GM21529 (cell line): ENCODE measurements around the gene PSMD5.

Source experiments
- ATAC-seq: cut with Tn5 transposase; IDR thresholded peaks from one replicate; pipeline ENCODE4 v1.9.1; 2021; ENCODE audit not compliant: unreplicated experiment

Gene PSMD5

DNA sequence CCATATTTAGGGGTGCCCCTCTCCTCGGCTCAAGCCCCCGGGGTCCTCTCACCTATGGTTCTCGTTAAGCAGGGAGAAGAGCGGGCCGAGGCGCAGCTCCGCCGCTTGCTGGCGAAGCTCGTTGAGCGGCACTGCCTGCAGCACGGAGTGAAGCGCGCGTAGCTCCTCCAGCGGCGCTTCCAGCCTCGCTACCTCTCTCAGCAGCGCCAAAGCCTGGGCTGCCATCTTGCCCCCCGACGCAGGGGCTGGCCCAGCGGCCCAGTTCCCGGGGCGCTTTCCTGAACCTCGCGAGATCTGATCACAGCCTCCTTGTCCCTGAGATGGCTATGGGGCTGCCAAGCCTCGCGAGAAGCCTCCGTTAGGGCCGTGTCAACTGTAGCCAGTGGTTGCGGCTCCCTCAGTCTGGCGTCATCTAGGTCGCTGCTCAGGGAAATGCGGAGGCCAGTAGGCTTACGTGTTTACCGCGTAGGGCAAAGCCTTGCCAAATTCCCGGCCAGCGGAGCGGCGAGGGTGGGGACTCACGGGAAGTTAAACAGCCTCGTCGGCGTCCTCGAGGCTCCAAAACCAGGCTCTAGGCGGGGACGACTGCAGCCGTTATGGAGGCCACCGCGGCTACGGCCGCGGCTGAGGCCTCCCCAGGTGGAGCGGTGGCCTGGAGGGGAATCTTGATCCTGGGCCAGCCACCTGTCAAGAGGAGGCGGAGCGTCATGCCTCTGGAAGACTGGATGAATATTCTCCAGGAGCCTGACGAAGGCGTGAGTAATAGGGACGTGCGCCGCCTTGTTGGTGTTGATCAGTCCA lies at the start of gene PSMD5:
Gene PSMD5 (minus strand): TSS at position 238 of the 801 bp plus-strand sequence. CDS start 13 bp downstream, at position 225.
- peak; percentile 100 for ATAC-seq

DNA sequence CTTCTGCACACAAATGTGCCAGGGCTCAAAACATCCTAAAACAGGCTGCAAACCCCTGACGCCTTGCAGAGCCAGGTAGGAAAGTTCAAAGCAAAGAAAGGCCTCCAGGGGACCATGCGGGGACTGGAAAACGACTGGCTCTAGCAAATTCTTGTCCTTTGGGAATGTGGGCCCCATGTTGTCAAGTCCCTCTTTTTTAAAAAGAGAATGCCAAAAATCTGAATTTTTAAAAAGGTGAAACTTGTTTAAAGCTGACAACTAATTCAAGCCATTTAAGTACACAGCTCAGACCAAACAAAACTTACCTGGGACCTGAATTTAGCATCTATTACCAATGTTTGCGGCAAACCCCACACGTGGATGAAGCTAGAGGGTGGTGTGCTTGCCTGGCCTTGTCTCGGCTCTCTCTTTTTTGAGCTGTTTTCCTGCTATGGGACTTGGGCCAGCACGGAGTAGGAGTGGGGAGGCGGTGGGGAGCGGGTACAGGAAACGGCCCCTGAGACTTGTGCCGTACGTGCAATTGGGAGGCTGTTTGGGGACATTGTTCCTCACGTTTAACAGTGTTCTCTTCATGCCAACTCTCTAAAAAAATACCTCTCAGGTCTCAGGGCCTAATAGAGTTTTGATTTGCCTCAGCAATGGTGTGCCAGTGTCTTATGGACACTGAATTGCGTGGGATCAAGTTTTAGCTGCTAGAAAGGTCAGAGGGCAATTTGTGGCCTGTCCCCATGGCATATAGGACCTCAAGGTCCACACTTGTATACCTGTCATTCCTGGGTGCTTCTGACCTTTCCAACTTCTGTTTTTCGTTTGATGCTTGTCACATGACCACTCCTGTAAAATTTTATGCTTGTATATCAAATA lies 49.4 kb upstream of the PSMD5 start:
- ATAC-seq = peak; percentile 29

DNA sequence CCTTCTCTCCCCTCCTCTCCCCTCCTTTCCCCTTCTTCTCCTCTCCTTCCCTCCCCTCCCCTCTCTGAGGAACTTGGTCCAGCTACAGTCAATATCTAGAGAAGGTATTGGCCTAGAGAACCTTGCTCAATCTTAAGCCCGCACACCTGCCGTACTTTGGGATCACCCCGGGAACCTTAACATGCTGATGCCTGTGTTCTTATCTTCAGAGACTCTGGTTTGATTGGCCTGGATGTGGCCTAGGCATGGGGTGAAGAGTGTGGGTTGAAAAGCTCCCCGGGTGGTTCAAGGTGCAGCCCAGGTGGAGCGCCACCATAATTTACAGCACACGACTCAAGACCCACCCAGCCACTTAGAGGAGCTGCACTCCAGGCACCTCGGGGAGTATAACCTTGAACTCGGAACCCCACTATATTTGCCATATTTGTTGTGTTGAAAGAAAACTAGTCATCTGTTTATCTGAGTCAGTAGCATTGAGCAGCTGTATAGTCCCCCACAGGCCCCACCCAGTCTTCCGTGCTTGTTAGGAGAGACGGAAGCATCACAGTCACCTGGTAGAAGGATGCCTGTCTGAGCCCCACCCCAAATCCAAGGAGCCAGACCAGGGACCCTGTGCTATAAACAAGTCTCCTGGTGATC lies 48.6 kb upstream of the PSMD5 start:
- no peak for ATAC-seq

DNA sequence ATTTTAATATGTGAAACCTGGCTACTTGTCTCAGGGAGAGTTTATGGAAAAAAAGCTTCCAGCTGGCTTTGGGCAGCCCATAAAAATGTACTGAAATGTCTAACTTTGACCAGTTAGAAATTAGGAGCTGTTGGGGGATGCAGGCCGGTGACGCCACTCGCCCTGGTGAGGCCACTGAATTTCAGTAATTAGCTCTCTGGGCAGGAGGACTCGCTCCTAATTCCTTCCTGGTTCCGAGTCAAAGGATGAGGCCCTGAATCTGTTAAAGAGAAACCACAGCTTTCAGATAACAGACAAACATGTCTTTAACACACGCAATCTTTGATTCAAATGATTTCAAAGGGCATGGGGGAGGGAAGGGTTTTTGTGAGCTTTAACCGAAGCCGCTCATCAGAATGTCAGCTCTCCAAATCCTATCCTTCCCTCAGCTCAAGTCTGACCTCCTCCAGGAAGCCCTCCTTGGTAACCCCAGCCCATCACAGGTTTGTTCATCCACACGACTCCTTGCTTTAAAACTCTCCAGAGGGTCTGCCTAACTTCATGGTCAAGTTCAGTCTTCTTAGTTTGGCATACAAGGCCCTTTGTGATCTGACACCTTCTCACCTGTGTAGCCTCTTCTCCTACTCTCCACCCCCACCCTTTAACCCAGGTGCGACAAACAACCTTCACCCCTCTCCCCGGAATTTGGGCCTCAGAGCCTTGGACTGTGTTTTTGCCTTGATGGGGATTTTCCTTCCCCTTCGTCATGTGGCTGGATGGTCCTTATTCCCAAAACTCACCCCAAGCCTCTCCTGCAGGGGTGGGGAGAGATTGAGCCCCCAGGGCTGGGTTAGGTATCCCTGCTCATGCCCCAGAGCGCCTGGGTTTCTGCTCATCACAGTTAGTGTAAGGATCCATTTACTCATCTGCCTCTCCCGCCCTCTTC lies 47.9 kb upstream of the PSMD5 start:
- no peak for ATAC-seq

DNA sequence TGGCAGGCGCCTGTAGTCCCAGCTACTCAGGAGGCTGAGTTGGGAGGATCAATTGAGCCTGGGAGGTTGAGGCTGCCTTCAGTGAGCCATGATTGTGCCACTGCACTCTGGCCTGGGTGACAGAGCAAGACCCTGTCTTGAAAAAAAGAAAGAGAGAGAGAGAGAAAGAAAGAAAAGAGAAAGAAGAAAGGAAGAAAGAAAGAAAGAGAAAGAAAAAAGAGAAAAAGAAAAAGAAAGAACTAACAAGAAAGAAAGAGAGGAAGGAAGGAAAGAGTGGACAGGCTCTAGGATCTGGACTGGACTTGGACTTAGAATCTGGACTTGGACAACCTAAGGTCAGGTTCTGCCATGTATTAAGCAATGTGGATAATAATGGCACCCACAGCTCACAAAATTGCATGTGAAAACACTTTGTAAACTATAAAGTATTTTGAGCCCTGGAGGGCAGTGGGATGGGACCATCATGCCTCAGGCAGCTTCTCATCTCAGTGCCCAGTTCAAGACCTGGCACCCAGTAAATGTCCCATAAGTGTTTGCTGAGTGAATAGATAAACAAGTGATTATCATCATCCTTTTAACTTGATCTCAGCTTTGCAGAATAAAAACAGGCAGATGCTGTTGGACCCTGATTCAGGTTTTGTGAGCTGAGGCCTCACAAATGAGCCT lies 47.0 kb upstream of the PSMD5 start:
- no peak for ATAC-seq

DNA sequence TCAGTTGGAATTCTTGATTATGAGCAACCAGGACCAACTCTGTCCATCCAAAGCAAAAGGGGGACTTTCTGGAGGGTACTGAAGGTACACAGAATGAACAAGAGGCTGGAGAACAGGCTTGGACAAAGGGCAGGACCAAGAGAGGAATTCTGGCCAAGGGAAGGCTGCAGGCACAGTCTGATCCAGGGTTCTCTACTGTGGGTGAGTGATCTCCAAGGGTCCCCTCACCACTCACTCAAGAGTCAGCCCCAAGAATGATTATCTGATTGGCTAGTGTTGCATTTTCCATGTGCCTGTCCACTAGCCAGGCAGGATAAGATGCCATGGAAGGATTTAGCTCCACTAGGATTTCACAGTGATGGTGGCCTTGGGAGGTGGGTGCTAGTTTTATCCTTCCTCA lies 45.9 kb upstream of the PSMD5 start:
- ATAC-seq = no peak

DNA sequence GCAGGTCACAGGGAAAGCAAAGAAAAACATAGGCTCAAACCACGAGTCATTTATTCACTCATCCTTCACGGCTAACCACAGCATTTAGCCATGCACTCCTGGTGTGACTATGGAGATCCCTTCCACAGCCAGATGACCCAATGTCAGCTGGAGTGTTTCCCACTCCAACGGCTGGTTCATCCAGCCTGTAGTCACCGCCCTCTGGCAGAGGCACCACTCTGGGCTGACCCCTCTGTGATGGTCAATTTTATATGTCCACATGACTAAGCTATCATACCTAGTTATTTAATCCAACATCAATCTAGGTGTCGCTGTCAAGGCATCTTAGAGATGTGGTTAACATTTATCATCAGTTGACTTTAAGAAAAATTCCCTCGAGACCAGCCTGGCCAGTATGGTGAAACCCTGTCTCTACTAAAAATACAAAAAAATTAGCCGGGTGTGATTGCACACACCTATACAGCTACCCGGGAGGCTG lies 43.8 kb upstream of the PSMD5 start:
- ATAC-seq = no peak

DNA sequence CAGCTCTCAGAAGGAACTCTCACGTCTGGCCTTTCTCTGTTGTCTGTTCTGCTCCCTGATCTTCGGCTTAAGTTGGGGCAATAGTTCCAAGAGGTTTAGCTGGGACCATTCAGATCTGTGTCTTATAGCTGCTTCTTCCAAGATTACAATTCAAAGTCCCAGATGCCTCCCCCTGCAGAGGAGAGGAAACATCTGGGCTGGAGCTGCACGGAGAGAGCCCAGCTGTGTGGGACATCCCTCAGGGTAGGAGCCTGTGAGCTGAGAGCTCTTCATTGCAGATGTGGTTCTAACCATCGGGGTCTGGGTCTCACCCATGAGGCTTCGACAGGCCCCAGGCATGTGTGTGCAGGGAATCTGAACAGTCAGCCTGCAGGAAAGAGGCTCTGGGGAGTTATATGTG lies 43.2 kb upstream of the PSMD5 start:
- ATAC-seq = no peak

DNA sequence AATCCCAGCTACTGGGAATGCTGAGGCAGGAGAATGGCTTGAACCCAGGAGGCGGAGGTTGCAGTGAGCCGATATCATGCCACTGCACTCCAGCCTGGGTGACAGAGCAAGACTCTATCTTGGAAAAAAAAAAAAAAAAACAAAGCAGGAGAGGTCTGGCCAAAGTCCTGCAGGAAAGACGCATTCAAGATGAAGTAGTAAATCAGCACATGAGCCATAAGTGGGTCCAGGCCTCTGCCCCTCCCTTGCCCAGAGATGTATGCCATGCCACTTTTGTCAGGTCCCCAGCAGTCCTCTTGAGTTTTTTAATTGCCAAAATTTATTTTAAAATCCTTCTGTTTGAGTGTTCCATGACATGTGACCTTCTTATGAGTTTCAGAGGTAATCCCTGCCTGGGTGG lies 42.7 kb upstream of the PSMD5 start:
- no peak for ATAC-seq

DNA sequence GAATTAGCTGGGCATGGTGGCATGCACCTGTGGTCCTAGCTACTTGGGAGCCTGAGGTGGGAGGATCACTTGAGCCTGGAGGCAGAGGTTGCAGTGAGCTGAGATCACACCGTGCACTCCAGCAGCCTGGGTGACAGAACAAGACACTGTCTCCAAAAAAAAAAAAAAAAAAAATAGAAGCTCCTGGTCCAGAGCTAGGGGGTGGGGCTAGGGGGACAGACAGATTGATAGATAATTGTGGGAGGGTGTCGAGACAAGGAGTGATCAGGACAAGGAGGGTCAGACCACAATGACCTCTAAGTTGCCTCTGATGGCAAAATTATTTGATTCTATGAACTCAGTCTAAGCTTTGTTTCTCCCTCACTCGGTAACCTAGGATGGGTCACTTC lies 40.9 kb upstream of the PSMD5 start:
- ATAC-seq = no peak

DNA sequence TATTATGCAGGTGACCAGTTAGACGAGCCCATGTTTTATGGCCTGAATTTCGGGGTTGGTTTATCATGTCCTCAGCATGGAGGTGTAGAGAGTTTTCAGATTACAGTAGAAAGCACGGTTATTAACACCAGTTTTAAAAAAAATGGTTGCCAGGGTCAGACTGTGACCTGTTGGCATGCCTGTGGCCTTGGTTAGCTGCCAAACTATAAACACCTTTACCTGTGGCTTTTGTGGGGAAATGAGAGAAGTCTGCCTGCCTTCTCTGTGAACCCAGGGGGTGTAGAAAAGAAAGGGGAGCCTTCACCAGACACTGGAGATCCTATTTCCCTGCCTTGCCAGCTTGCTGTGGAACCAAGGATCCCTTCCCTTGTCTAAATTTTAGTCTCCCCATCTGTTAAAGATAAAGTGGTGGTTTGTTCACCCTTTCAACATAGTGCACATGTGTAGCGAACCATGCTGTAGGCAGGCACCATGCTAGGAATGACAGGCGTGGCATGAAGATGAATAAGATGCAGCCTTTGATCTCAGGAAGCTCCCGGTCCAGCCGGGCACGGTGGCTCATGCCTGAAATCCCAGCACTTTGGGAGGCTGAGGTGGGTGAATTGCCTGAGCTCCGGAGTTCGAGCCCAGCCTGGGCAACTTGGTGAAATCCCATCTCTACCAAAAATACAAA lies 40.3 kb upstream of the PSMD5 start:
- no peak for ATAC-seq

DNA sequence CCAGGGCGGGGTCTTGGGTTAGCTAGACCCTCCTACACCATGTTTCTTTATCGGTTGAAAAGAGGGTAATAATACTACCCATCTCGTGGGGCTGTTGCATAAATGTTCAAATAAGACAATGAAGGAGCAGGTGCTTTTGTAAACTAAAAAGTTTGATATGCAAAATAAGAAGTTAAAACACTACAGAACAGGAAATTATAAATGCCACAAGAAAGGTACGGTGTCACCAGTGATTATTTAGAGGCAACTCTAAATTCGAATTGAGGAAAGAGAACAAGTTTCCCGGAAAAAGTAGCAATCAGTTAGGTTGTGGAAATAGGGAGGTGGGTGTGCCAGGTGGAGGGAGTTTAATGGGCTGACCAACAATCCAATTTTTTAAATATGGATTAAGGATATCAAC lies 36.7 kb upstream of the PSMD5 start:
- no peak for ATAC-seq

DNA sequence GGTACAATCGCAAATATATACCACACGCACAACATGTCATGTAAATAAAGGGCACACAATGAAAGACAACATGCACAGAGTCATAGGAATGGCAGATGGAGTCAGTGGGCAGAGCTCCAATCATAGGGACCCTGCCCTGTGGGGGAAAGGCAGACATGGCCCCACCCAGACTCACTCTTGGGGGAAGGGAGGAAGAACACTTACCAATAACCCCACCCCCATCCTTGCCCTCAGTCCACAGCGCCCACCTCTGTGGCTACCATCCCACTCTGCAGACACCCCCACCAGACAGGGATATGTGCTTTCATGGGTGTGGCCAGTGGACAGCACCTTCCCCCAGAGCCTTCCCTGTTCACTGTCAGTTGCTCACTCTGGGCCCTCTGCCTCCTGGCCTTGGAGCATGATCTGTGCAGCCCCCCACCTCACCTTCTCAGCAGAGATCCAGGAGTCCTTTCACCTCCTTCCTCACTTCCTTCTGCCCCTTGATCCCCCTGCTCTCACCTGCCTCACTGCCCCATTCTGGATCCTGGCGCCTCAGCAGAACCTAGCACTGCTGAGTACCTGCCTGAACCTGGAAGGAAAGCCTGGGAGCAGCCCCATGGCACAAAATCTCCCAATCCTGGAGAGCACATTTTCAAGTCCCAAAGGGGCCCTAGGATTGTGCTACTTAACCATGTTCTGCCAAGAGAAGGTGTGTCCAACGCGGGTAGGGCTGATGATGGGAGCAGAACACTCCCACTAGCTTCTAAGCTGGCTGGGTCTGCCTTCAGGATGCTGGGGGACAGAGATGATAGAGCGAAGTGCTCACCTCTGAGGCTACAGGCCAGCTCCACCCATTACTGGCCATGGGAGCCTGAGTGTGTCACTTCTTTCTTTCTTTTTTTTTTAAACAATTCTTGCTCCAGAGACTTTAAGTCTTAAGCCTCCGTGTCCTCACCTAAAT lies 35.7 kb upstream of the PSMD5 start:
- no peak for ATAC-seq

DNA sequence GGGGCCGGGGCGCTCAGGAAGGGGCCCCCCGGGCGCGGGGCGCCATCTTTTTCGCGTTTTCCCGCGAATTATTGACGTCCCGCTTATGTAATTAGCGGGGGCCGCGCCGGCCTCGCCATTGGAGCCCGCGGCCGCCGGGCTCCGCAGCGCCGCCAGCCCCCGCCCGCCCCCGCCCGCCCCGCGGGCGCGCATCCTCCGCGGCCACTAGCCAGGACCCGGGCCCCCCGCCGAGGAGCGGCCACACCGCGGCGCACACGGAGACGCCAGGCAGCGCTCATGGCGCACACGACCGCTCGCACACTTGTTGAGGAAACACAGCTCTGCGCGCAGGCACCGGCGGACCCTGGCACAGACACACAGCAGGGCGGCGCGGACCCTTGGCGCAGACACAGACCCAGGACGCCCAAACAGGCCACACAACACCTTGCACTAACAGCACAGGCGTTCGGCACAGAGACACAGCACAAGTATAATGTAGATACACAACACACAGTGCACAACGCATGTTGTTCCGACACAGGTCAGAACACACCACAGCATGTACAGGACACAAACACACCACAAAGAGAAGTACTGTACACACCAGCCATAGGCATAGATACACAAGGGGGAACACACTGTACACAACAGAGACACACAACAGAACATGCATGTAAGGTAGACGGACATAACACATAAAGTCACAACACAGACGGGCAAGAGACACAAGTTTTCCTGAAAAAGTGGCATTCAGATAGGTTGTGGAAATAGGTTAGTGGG lies 34.7 kb upstream of the PSMD5 start:
- peak; percentile 32 for ATAC-seq

DNA sequence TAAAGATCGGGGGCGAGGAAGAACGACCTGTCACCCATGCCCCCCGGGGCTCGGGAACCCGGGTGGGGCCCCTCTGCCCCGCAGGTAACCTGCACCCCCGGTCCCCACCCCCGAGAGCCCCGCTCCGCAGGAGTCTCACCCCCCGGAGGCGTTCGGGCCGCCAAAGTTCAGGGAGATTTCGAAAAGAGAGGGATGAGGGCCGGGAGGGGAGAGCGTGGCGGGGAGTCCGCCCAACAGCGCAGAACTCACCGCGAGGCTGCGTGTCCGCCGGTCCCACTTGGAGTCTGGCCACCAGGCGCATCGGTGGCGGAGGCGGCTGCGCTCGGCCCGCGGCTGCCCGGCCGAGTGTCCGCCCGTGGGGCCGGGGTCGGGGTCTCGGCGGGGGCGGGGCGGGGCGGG lies 34.1 kb upstream of the PSMD5 start, which contains the start of gene PHF19:
Gene PHF19 (minus strand): TSS at position 347 of the 399 bp plus-strand sequence. CDS start 2,447 bp downstream, outside the sequence.
- peak; percentile 8 for ATAC-seq

DNA sequence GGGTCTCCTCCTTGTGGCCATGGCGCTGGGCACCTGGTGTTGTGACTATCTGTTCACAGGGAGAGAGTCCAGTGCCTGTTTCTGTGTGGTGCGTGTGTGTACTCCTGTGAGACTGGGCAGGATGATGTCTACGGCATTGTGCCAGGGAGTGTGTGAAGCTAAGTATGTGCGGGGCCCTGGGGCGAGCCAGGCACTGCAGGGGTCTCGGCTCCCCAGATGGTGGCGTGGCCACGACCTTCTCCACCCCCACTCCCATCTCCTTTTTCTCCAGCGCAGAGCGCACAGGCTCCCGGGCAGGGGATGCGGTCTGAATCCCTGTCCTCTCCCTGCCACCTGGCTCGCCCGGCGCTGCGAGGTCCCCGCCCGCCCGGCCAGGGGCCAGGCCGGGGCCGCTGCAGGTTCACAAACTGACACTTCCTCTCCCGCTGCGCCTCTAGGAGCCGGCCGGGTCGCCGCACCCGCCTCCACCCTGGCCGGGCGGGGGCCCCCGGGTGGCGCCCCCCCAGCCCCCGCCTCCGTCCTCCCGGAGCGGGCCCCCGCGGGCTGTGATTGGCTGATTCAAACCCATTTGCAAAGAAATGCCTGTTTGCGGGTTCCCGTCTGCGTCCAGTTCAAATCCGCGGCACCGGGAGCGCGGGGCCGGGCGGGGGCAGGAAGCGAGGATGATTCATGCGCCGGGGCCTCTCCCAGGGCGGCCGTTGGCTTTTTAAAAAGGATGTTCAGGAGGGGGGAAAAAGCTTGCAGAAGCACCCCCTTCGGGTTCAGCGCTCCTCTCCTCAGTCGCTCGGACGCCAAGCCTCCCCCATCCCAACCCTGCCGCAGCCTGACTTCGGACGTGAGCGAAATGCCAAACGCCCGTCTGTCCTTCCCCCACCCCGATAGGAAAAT lies 33.5 kb upstream of the PSMD5 start:
- ATAC-seq = peak; percentile 62

DNA sequence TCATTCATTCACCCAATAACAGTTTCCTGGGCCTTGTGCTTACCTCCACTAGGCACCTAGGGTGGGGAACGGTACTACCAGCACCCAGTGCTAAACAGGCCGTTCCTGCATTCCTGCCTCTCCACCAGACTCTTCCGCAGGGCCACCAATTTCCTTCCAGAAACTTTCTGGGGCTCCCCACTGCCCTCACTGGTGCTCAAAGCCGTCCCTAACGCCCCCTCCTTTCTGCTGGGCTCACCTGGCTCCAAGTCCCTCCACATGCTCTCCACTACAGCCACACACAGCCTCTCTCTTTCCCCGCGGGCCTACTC lies 32.9 kb upstream of the PSMD5 start:
- no peak for ATAC-seq
